CD14-positive monocyte (primary cell): ENCODE data around the gene PHACTR3. TPM values are rescaled to one million over a fixed set of nuclear protein-coding genes. Genes with fewer than 3 reads are reported as not detected.

Experiments used
- DNase-seq, 3 donors: peaks; one replicate each; pipeline ENCODE4 v3.0.0-alpha.2; 2011 to 2022
- H2AFZ ChIP-seq: 2 replicates; pipeline ENCODE4 v1.6.0; 2012; ENCODE audit warnings: mild to moderate bottlenecking, low read depth, low read length, inconsistent platforms; ENCODE audit not compliant: insufficient read depth, poor library complexity, severe bottlenecking
- H3K27ac ChIP-seq, 2 donors: 1 replicate in 1 of 2; 2 replicates in 1 of 2; pipeline ENCODE4 v1.5.1; 2012 to 2013; ENCODE audit warnings: low read length in 2 of 2, control low read depth in 1 of 2, inconsistent platforms in 1 of 2, low read depth in 1 of 2, mild to moderate bottlenecking in 1 of 2
- H3K27me3 ChIP-seq, 2 donors: one replicate each; pipeline versions ENCODE4 v1.6.0 to v1.6.1; 2011 to 2013; ENCODE audit warnings: low read length in 2 of 2; ENCODE audit not compliant: control insufficient read depth in 2 of 2, insufficient read depth in 2 of 2
- H3K36me3 ChIP-seq, 2 donors: replicated peaks in 1 of 2; 1 replicate in 1 of 2; 2 replicates in 1 of 2; pipeline versions ENCODE4 v1.5.1 to v1.6.1; 2012 to 2013; ENCODE audit warnings: low read length in 2 of 2, control low read depth in 1 of 2, inconsistent platforms in 1 of 2, mild to moderate bottlenecking in 1 of 2; ENCODE audit not compliant: insufficient read depth in 2 of 2, control insufficient read depth in 1 of 2
- H3K4me1 ChIP-seq, 2 donors: 1 replicate in 1 of 2; 2 replicates in 1 of 2; pipeline versions ENCODE4 v1.5.1 to v1.6.1; 2012 to 2013; ENCODE audit warnings: low read length in 2 of 2, control low read depth in 1 of 2, inconsistent platforms in 1 of 2, mild to moderate bottlenecking in 1 of 2, moderate library complexity in 1 of 2; ENCODE audit not compliant: insufficient read depth in 2 of 2, control insufficient read depth in 1 of 2
- H3K4me2 ChIP-seq: replicated peaks from 2 replicates; pipeline ENCODE3; 2012; ENCODE audit warnings: low read length, moderate library complexity, mild to moderate bottlenecking; ENCODE audit not compliant: poor library complexity, severe bottlenecking; ENCODE audit errors: extremely low read depth
- H3K4me3 ChIP-seq, 3 experiments: fragments of 200-600 bp in 1 of 3; sonication (generic) in 1 of 3; replicated peaks in 1 of 3; 1 replicate in 2 of 3; 2 replicates in 1 of 3; pipeline ENCODE4 v1.5.1; 2011 to 2013; ENCODE audit warnings: low read length in 3 of 3, mild to moderate bottlenecking in 3 of 3, control low read depth in 2 of 3, low read depth in 2 of 3, inconsistent platforms in 1 of 3, moderate library complexity in 1 of 3
- H3K79me2 ChIP-seq: 2 replicates; pipeline ENCODE4 v1.6.0; 2012; ENCODE audit warnings: mild to moderate bottlenecking, control low read depth, inconsistent platforms, low read length, moderate library complexity; ENCODE audit not compliant: insufficient read depth
- H3K9ac ChIP-seq: 2 replicates; pipeline ENCODE4 v1.6.0; 2017; ENCODE audit warnings: low read length, mild to moderate bottlenecking; ENCODE audit not compliant: insufficient read depth, poor library complexity, severe bottlenecking
- H3K9me3 ChIP-seq, 2 donors: replicated peaks in 1 of 2; 1 replicate in 1 of 2; 2 replicates in 1 of 2; pipeline versions ENCODE4 v1.5.1 to v1.6.1; 2012 to 2013; ENCODE audit warnings: low read length in 2 of 2, control low read depth in 1 of 2; ENCODE audit not compliant: control insufficient read depth in 1 of 2, insufficient read depth in 1 of 2
- H4K20me1 ChIP-seq: 2 replicates; pipeline ENCODE4 v1.6.0; 2012; ENCODE audit warnings: mild to moderate bottlenecking, low read length, control low read depth, moderate library complexity; ENCODE audit not compliant: insufficient read depth
- H3K27ac Mint-ChIP-seq, 7 donors: one replicate each; pipeline ENCODE4 v1.8.0; 2020; ENCODE audit warnings: mild to moderate bottlenecking in 7 of 7, mixed read lengths in 7 of 7, moderate library complexity in 6 of 7, inconsistent platforms in 2 of 7
- H3K27me3 Mint-ChIP-seq, 3 donors: one replicate each; pipeline ENCODE4 v1.8.0; 2021 to 2022; ENCODE audit warnings: low read depth in 3 of 3, mild to moderate bottlenecking in 3 of 3, mixed read lengths in 3 of 3, moderate library complexity in 3 of 3, inconsistent platforms in 1 of 3
- H3K36me3 Mint-ChIP-seq, 2 donors: one replicate each; pipeline ENCODE4 v1.8.0; 2020; ENCODE audit warnings: mixed read lengths in 2 of 2, inconsistent platforms in 1 of 2, mild to moderate bottlenecking in 1 of 2
- H3K4me1 Mint-ChIP-seq: one replicate; pipeline ENCODE4 v1.8.0; 2020; ENCODE audit warnings: mild to moderate bottlenecking, mixed read lengths
- H3K4me3 Mint-ChIP-seq, 2 donors: one replicate each; pipeline ENCODE4 v1.8.0; 2020; ENCODE audit warnings: mild to moderate bottlenecking in 2 of 2, mixed read lengths in 2 of 2, moderate library complexity in 1 of 2
- H3K9me3 Mint-ChIP-seq, 7 donors: one replicate each; pipeline ENCODE4 v1.8.0; 2020 to 2022; ENCODE audit warnings: mixed read lengths in 7 of 7, mild to moderate bottlenecking in 6 of 7, moderate library complexity in 6 of 7, inconsistent platforms in 2 of 7
- WGBS: methylation state at CpG from one replicate; pipeline ENCODE4 v1.1.5; 2013; ENCODE audit warnings: missing lambda C conversion rate; ENCODE audit not compliant: insufficient coverage; 5-methylcytosine and 5-hydroxymethylcytosine counted together
- intact Hi-C, 2 donors: fragments of 100-400 bp; cut with micrococcal nuclease; formaldehyde crosslinking; loops; one replicate each; pipeline versions ENCODE4 v1.15.0 to v1.15.1; 2023
- polyA plus RNA-seq, 3 donors: library from polyadenylated mRNA; depleted of rRNA in 1 of 3; unstranded in 2 of 3; stranded (reverse) in 1 of 3; fragments of 300-500 nt in 2 of 3; fragments of >200 nt in 1 of 3; fragmentation: Illumina TruSeq in 2 of 3; gene quantifications; 1 replicate in 2 of 3; 2 replicates in 1 of 3; pipeline ENCODE4 v1.2.3, GENCODE V29; 2012 to 2021
- TF ChIP-seq, protein P1 (sequence below): fragments of 200-600 bp; IDR thresholded peaks from one replicate; pipeline ENCODE4 v1.8.0; 2022; ENCODE audit warnings: antibody characterized with exemption, mild to moderate bottlenecking

PHACTR3 gene
- polyA plus RNA-seq, 3 donors, result 0.11 to 0.17 TPM; not detected in 1

DNA sequence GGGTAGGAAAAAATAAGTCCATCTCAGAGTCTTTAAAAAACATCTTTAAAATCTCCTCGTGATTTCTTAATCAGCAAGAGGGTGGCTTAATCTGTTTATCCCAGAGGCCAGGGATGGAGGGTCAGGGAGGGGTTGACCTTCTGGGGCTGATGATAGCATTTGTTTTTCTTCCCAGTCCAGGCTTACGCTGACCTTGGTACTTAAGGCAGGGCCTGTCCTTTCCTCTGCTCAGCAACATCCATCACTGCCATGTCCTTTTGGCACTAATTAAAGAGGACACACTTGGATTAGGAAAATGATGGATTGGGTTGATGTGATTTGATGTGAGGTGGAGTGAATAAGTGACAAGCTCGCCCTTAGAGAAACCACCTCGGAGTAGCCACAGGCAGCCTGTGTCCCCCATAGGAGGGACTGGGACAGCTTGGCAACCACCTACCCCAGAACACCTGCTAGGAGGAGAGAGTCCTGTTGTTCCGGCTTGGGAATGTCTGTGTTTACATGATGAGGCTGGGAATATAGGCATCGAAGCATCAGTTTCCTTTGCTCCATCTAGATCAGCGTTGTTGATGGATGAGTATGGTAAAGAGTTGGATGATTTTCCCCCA is 44.2 kb downstream of the PHACTR3 start:
- no peaks in the 10 kb centered on the region for H3K79me2 ChIP-seq
- intact Hi-C loops, result no loop called here
- H3K27me3 Mint-ChIP-seq, result peaks cover 9 to 14% (median 13%) of the 10 kb centered on the region in 3 donors
- H3K4me3 Mint-ChIP-seq, result no peak overlapping the region
- no peak overlapping the region for H3K9ac ChIP-seq
- H3K9me3 ChIP-seq, result peaks cover 10 to 15% of the 10 kb centered on the region in 2 donors
- H3K36me3 ChIP-seq, result no peaks in the 10 kb centered on the region
- no peak overlapping the region for H3K27ac Mint-ChIP-seq
- 80% methylated on average over 1 of the region's 7 CpGs for WGBS
- H4K20me1 ChIP-seq, result no peaks in the 10 kb centered on the region
- H3K27ac ChIP-seq, result no peak overlapping the region
- no peaks in the 10 kb centered on the region for H3K36me3 Mint-ChIP-seq
- H3K4me3 ChIP-seq, result no peak overlapping the region
- H3K4me2 ChIP-seq, result no peak overlapping the region
- H3K4me1 ChIP-seq, result no peaks in the 10 kb centered on the region
- H3K9me3 Mint-ChIP-seq, result peaks cover 5 to 19% (median 12%) of the 10 kb centered on the region in 7 donors
- TF ChIP-seq, protein P1, sequence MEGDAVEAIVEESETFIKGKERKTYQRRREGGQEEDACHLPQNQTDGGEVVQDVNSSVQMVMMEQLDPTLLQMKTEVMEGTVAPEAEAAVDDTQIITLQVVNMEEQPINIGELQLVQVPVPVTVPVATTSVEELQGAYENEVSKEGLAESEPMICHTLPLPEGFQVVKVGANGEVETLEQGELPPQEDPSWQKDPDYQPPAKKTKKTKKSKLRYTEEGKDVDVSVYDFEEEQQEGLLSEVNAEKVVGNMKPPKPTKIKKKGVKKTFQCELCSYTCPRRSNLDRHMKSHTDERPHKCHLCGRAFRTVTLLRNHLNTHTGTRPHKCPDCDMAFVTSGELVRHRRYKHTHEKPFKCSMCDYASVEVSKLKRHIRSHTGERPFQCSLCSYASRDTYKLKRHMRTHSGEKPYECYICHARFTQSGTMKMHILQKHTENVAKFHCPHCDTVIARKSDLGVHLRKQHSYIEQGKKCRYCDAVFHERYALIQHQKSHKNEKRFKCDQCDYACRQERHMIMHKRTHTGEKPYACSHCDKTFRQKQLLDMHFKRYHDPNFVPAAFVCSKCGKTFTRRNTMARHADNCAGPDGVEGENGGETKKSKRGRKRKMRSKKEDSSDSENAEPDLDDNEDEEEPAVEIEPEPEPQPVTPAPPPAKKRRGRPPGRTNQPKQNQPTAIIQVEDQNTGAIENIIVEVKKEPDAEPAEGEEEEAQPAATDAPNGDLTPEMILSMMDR, result no peak
- peaks cover 0 to 2% of the 10 kb centered on the region in 2 donors for H3K27me3 ChIP-seq
- no peak overlapping the region for H2AFZ ChIP-seq
- DNase-seq, result no peak
- no peaks in the 10 kb centered on the region for H3K4me1 Mint-ChIP-seq

- peaks cover 5 to 15% (median 10%) of the 10 kb centered on the region in 7 donors for H3K9me3 Mint-ChIP-seq
- H3K4me3 Mint-ChIP-seq, result no peak overlapping the region
Measured at GRCh38 chr20:59650418-59650817, 46.1 kb downstream of the PHACTR3 start.

More at GRCh38 chr20:59650418-59650817, 46.1 kb downstream of the PHACTR3 start:
- intact Hi-C loops, result no loop called here
- no peaks in the 10 kb centered on the region for H3K4me1 ChIP-seq
- H3K27me3 ChIP-seq, result peaks cover 5% of the 10 kb centered on the region in 2 donors
- H2AFZ ChIP-seq, result no peak overlapping the region
- H3K27me3 Mint-ChIP-seq, result peaks cover 9 to 18% (median 15%) of the 10 kb centered on the region in 3 donors
- 76% methylated on average over 4 of the region's 5 CpGs for WGBS
- H3K36me3 Mint-ChIP-seq, result no peaks in the 10 kb centered on the region
- no peaks in the 10 kb centered on the region for H3K4me1 Mint-ChIP-seq
- no peaks in the 10 kb centered on the region for H3K79me2 ChIP-seq
- no peak for DNase-seq
- no peak overlapping the region for H3K4me2 ChIP-seq
- TF ChIP-seq, protein P1, result no peak
- no peaks in the 10 kb centered on the region for H3K36me3 ChIP-seq
- H3K27ac Mint-ChIP-seq, result no peak overlapping the region
- peaks cover 10 to 15% of the 10 kb centered on the region in 2 donors for H3K9me3 ChIP-seq
- H4K20me1 ChIP-seq, result no peaks in the 10 kb centered on the region
- no peak overlapping the region for H3K9ac ChIP-seq
- H3K4me3 ChIP-seq, result no peak overlapping the region
- no peak overlapping the region for H3K27ac ChIP-seq
